HCT116 (cell line): ENCODE measurements around the gene CRACDL. TPM values are rescaled to one million over a fixed set of nuclear protein-coding genes. Genes with fewer than 3 reads are reported as not detected.

Experiments
- ATAC-seq: fragments of 200-7000 bp; cut with Tn5 transposase; 2 replicates; pipeline ENCODE4 v1.9.1; 2020; ENCODE audit warnings: mild to moderate bottlenecking, moderate library complexity
- BruUV-seq: library from RNA; stranded (reverse); fragments of 400-500 nt; replicated peaks from 2 replicates; lab custom pipeline; 2021; lab: Mats Ljungman, UMichigan
- CTCF ChIA-PET: fragments of 300-600 bp; sonication (Branson Sonifier 250); formaldehyde crosslinking; loops from one replicate; lab custom pipeline; 2021; ENCODE audit warnings: antibody characterized with exemption; lab: Charles Lee
- POLR2A ChIA-PET: fragments of 300-600, 350-600 bp; sonication (Branson Sonifier 250); formaldehyde crosslinking; loops from one replicate; lab custom pipeline; 2021; ENCODE audit warnings: antibody characterized with exemption; lab: Charles Lee
- RAD21 ChIA-PET, 2 experiments: fragments of 300-600 bp; sonication (Branson Sonifier 250); formaldehyde crosslinking; loops; one replicate each; lab custom pipeline; 2023; ENCODE audit warnings: low total read pairs in 2 of 2; ENCODE audit not compliant: uncharacterized antibody in 2 of 2, unreplicated experiment in 2 of 2, low non-redundant PET in 1 of 2; lab: Charles Lee
- DNase-seq: peaks from one replicate; pipeline ENCODE4 v3.0.0-alpha.2; 2010; ENCODE audit warnings: low read depth, low spot score
- H2AFZ ChIP-seq: fragments of 200-600 bp; shearing (Covaris generic), sonication (generic); 2 replicates; pipeline ENCODE4 v1.6.1; 2017; ENCODE audit warnings: low read depth, mixed run types, mixed read lengths, antibody characterized with exemption, low read length; ENCODE audit not compliant: poor library complexity, severe bottlenecking
- H3K27ac ChIP-seq: 2 replicates; pipeline ENCODE4 v1.5.1; 2012; ENCODE audit warnings: low read depth, low read length
- H3K27me3 ChIP-seq: fragments of 200-600 bp; sonication (generic); 2 replicates; pipeline ENCODE4 v1.6.1; 2016; ENCODE audit warnings: mixed run types, low read length, mixed read lengths; ENCODE audit not compliant: insufficient read depth
- H3K36me3 ChIP-seq, 2 experiments: fragments of 200-500 bp in 1 of 2; fragments of 200-600 bp in 1 of 2; sonication (Bioruptor generic) in 1 of 2; sonication (generic) in 1 of 2; 2 replicates each; pipeline versions ENCODE4 v1.5.1 to v1.6.1; 2014 to 2016; ENCODE audit warnings: low read length in 2 of 2, inconsistent platforms in 1 of 2, mixed read lengths in 1 of 2, mixed run types in 1 of 2; ENCODE audit not compliant: insufficient read depth in 2 of 2, control insufficient read depth in 1 of 2
- H3K4me1 ChIP-seq, 2 experiments: fragments of 200-600 bp in 1 of 2; sonication (generic) in 1 of 2; 2 replicates each; pipeline versions ENCODE4 v1.5.1 to v1.6.1; 2012 to 2017; ENCODE audit warnings: low read length in 2 of 2, inconsistent platforms in 1 of 2, mild to moderate bottlenecking in 1 of 2, mixed read lengths in 1 of 2, mixed run types in 1 of 2, moderate library complexity in 1 of 2; ENCODE audit not compliant: insufficient read depth in 2 of 2, control insufficient read depth in 1 of 2
- H3K4me2 ChIP-seq: fragments of 200-600 bp; sonication (generic); 2 replicates; pipeline ENCODE4 v1.6.1; 2017; ENCODE audit warnings: mixed run types, low read length, mixed read lengths
- H3K4me3 ChIP-seq, 2 experiments: fragments of 200-600 bp in 1 of 2; sonication (generic) in 1 of 2; replicated peaks in 1 of 2; 2 replicates each; pipeline ENCODE4 v1.5.1; 2011 to 2016; ENCODE audit warnings: low read length in 2 of 2, control low read depth in 1 of 2, low read depth in 1 of 2, mild to moderate bottlenecking in 1 of 2, mixed read lengths in 1 of 2, mixed run types in 1 of 2
- H3K79me2 ChIP-seq: fragments of 200-600 bp; sonication (generic); 2 replicates; pipeline ENCODE4 v1.6.1; 2017; ENCODE audit warnings: mild to moderate bottlenecking, mixed run types, low read length, moderate library complexity, mixed read lengths; ENCODE audit not compliant: insufficient read depth
- H3K9ac ChIP-seq: fragments of 200-600 bp; sonication (generic); 2 replicates; pipeline ENCODE4 v1.6.1; 2016; ENCODE audit warnings: low read length, mixed read lengths
- H3K9me2 ChIP-seq: fragments of 200-600 bp; sonication (generic), shearing (Covaris generic); 2 replicates; pipeline ENCODE4 v1.6.1; 2017; ENCODE audit warnings: mixed run types, mild to moderate bottlenecking, moderate library complexity; ENCODE audit not compliant: insufficient read depth
- H3K9me3 ChIP-seq, 2 experiments: fragments of 200-500 bp in 1 of 2; fragments of 200-600 bp in 1 of 2; sonication (Bioruptor generic) in 1 of 2; sonication (generic) in 1 of 2; 2 replicates each; pipeline ENCODE4 v1.6.1; 2014 to 2017; ENCODE audit warnings: low read length in 2 of 2, mixed read lengths in 2 of 2, inconsistent platforms in 1 of 2, low read depth in 1 of 2, mild to moderate bottlenecking in 1 of 2, mixed run types in 1 of 2, moderate library complexity in 1 of 2; ENCODE audit not compliant: control insufficient read depth in 1 of 2, insufficient read depth in 1 of 2
- H4K20me1 ChIP-seq: fragments of 200-600 bp; sonication (generic), shearing (Covaris generic); 2 replicates; pipeline ENCODE4 v1.6.1; 2017; ENCODE audit warnings: mixed run types, mild to moderate bottlenecking, moderate library complexity; ENCODE audit not compliant: insufficient read depth
- CBX3 ChIP-seq: IDR thresholded peaks from 2 replicates; pipeline ENCODE4 v1.6.1; 2012; ENCODE audit warnings: low read depth
- EGR1 ChIP-seq: IDR thresholded peaks from 2 replicates; pipeline ENCODE4 v1.6.1; 2012; ENCODE audit warnings: low read depth
- EZH2 ChIP-seq: fragments of 200-600 bp; sonication (generic); IDR thresholded peaks from 2 replicates; pipeline ENCODE4 v1.6.1; 2017; ENCODE audit warnings: antibody characterized with exemption, mixed run types
- EZH2phosphoT487 ChIP-seq: fragments of 200-600 bp; IDR thresholded peaks from 2 replicates; pipeline ENCODE4 v1.6.1; 2018; ENCODE audit warnings: antibody characterized with exemption, borderline replicate concordance
- FOSL1 ChIP-seq: IDR thresholded peaks from 2 replicates; pipeline ENCODE4 v1.6.1; 2012; ENCODE audit warnings: low read depth
- JUND ChIP-seq: IDR thresholded peaks from 2 replicates; pipeline ENCODE4 v1.6.1; 2012
- MAX ChIP-seq: IDR thresholded peaks from 2 replicates; pipeline ENCODE4 v1.6.1; 2012
- POLR2A ChIP-seq: IDR thresholded peaks from 2 replicates; pipeline ENCODE4 v1.7.0; 2011; ENCODE audit warnings: borderline replicate concordance; ENCODE audit not compliant: insufficient read depth, insufficient read length; ENCODE audit errors: extremely low read depth
- RAD21 ChIP-seq: IDR thresholded peaks from 2 replicates; pipeline ENCODE4 v1.6.1; 2012; ENCODE audit warnings: low read depth, mild to moderate bottlenecking
- REST ChIP-seq: IDR thresholded peaks from 2 replicates; pipeline ENCODE4 v1.6.1; 2012; ENCODE audit warnings: low read depth
- SP1 ChIP-seq: IDR thresholded peaks from 2 replicates; pipeline ENCODE4 v1.6.1; 2012; ENCODE audit warnings: low read depth
- TCF7L2 ChIP-seq: IDR thresholded peaks from 2 replicates; pipeline ENCODE4 v1.7.0; 2011; ENCODE audit warnings: borderline replicate concordance, inconsistent platforms; ENCODE audit not compliant: insufficient read depth, insufficient read length; ENCODE audit errors: extremely low read depth
- YY1 ChIP-seq: IDR thresholded peaks from 2 replicates; pipeline ENCODE4 v1.6.1; 2011; ENCODE audit warnings: low read length, low read depth, moderate library complexity, mild to moderate bottlenecking; ENCODE audit not compliant: insufficient replicate concordance; ENCODE audit errors: extremely low read depth
- ZNF274 ChIP-seq: fragments of 200-500 bp; sonication (Bioruptor generic); IDR thresholded peaks from 2 replicates; pipeline ENCODE4 v1.6.1; 2014; ENCODE audit warnings: mild to moderate bottlenecking, low read depth, low read length, inconsistent platforms
- intact Hi-C: fragments of 100-400 bp; cut with micrococcal nuclease; formaldehyde crosslinking; loops from 2 replicates; pipeline ENCODE4 v1.10.0; 2022
- total RNA-seq: library from RNA; stranded (reverse); gene quantifications from one replicate; pipeline ENCODE4 v1.2.1, GENCODE V29; 2021; ENCODE audit not compliant: unreplicated experiment
- TF ChIP-seq, protein P1 (sequence below): IDR thresholded peaks from 2 replicates; pipeline ENCODE4 v1.6.1; 2012
- TF ChIP-seq, protein P2 (sequence below): IDR thresholded peaks from 2 replicates; pipeline ENCODE4 v1.6.1; 2011; ENCODE audit warnings: mild to moderate bottlenecking, low read length, moderate library complexity; ENCODE audit not compliant: insufficient replicate concordance; ENCODE audit errors: extremely low read depth

Gene CRACDL
- total RNA-seq, 1 experiment from 2014 or later = 1.1 TPM

DNA sequence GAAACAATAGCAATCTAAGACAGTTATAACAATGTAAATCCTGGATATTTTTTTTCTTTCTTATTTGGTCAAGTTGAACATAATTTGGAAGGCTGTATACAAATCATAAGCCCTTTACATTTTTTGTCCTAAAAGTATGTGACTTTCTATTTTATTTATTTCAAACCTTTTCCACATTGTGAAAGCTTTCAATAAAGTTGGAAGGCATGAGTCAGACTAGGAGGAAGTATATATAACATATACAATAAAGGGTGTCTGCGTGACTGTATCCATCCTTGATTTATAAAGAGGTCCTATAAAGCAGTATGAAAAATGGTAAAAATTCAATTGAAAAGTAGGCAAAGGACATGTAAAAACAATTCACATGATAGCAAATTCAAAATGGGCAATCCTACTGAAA, 44.4 kb downstream of the CRACDL start:
- TF ChIP-seq, protein P1, sequence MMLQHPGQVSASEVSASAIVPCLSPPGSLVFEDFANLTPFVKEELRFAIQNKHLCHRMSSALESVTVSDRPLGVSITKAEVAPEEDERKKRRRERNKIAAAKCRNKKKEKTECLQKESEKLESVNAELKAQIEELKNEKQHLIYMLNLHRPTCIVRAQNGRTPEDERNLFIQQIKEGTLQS = no peak
- TF ChIP-seq ZNF274 = no peak
- ChIA-PET RAD21 (no interaction called here), CTCF (no interaction called here), POLR2A (no interaction called here)
- Histone ChIP-seq H3K27ac (no peak overlapping the region), H3K4me1 (no peaks in the 10 kb centered on the region), H3K36me3 (no peaks in the 10 kb centered on the region), H3K9me3 (no peaks in the 10 kb centered on the region), H3K4me2 (no peak overlapping the region), H3K79me2 (no peaks in the 10 kb centered on the region), H3K9ac (no peak overlapping the region), H3K9me2 (no peaks in the 10 kb centered on the region), H2AFZ (no peak overlapping the region), H3K27me3 (no peaks in the 10 kb centered on the region), H3K4me3 (no peak overlapping the region), H4K20me1 (no peaks in the 10 kb centered on the region)
- BruUV-seq = no TSS peak
- no peak for ATAC-seq
- intact Hi-C loops = no loop called here
- DNase-seq = no peak

GRCh38 chr2:98886066-98886554, 49.9 kb downstream of the CRACDL start:
- intact Hi-C loops = no loop called here
- no peak for TF ChIP-seq POLR2A
- TF ChIP-seq JUND = no peak
- TF ChIP-seq, protein P2, sequence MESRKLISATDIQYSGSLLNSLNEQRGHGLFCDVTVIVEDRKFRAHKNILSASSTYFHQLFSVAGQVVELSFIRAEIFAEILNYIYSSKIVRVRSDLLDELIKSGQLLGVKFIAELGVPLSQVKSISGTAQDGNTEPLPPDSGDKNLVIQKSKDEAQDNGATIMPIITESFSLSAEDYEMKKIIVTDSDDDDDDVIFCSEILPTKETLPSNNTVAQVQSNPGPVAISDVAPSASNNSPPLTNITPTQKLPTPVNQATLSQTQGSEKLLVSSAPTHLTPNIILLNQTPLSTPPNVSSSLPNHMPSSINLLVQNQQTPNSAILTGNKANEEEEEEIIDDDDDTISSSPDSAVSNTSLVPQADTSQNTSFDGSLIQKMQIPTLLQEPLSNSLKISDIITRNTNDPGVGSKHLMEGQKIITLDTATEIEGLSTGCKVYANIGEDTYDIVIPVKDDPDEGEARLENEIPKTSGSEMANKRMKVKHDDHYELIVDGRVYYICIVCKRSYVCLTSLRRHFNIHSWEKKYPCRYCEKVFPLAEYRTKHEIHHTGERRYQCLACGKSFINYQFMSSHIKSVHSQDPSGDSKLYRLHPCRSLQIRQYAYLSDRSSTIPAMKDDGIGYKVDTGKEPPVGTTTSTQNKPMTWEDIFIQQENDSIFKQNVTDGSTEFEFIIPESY = no peak
- TF ChIP-seq FOSL1 = no peak
- TF ChIP-seq EZH2phosphoT487 = no peak
- no peak for TF ChIP-seq YY1
- TF ChIP-seq CBX3 = no peak
- no peak for TF ChIP-seq REST
- no peak for TF ChIP-seq SP1
- no peak for TF ChIP-seq MAX
- TF ChIP-seq EZH2 = no peak
- no peak for TF ChIP-seq EGR1
- TF ChIP-seq RAD21 = no peak
- TF ChIP-seq TCF7L2 = no peak

More at GRCh38 chr2:98886066-98886554, 49.9 kb downstream of the CRACDL start:
- no TSS peak for BruUV-seq
- no peak overlapping the region for H3K27ac ChIP-seq
- no peaks in the 10 kb centered on the region for H3K36me3 ChIP-seq
- H3K9ac ChIP-seq = no peak overlapping the region
- ChIA-PET CTCF (interaction anchor here (1.2 kb wide), 1 partner anchor 237 kb away, joined by 3 read pairs; no protein-coding TSS in a partner anchor), RAD21 (no interaction called here), POLR2A (no interaction called here)
- no peaks in the 10 kb centered on the region for H3K4me1 ChIP-seq
- no peaks in the 10 kb centered on the region for H3K27me3 ChIP-seq
- no peaks in the 10 kb centered on the region for H3K79me2 ChIP-seq
- no peaks in the 10 kb centered on the region for H3K9me2 ChIP-seq
- no peak overlapping the region for H2AFZ ChIP-seq
- ATAC-seq (no peak), DNase-seq (no peak)
- H3K4me2 ChIP-seq = no peak overlapping the region
- H3K4me3 ChIP-seq = no peak overlapping the region
- H3K9me3 ChIP-seq = no peaks in the 10 kb centered on the region
- no peaks in the 10 kb centered on the region for H4K20me1 ChIP-seq
